NCI-H526 (cell line): ENCODE results near the gene ELL.
A peak's percentile ranks its signal among the peaks of the same experiment; 100 is the strongest.

Experiments used
- DNase-seq, 2 experiments: peaks; one replicate each; lab custom pipeline; 2025; lab: John Stamatoyannopoulos, UW

The ELL gene

DNA sequence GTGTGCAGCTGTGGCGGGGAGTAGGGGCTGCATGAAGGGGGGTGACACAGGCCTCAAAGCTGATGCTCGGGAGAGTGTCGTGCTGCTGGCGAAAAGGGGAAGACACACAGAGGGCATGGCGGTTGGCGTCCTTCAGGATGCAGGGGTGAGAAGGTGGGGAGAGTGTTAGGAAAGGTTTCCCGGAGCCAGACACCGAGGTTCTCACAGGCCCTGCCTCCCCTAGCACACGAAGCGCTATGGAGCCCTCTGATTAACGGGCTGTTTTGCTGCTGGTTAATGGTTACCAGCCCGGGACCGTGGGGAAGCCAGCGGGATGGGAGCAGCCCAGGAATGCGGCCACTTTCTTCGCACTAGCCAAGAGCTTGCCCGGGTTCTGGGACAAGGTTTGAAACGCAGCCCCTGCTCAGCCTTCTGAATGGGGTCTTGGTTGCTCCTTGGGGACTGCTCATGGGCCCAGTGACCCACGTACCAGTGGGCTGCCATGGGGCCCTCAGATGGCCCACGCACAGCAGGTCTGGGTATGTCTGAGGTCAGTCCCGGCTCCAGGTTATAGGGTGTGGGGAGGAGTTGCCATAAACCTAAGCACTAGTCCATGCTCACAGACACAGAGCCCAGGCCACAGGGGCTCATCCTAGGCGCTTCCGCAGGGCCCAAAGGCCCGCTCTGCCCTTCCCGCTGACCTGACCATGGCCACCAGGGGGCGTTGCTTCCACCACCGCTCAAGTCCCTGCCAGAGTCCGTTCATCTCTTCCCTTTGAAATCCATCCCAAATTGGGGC is 52.6 kb downstream of the ELL start:
- DNase-seq = peak; percentile 9 to 59

DNA sequence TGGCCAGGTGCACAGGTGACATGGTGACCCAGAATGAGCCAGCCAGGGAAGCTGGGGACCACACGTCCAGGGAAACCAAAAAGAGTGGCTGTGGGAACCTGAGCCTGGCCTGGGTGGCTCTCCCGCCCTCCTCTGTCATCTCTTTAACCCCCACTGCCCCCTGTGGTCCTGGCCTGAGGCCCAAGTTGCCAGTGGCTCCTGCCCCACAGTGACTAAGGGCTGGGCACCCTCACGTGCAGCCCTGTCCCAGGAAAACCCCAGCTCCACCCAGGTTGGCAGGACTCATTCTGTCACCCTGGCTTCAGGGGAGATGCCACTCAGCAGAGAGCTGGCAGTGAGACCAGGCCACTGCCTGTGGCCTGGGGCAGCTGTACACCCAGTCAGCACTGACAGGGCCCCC is 53.4 kb downstream of the ELL start:
- DNase-seq = no peak

DNA sequence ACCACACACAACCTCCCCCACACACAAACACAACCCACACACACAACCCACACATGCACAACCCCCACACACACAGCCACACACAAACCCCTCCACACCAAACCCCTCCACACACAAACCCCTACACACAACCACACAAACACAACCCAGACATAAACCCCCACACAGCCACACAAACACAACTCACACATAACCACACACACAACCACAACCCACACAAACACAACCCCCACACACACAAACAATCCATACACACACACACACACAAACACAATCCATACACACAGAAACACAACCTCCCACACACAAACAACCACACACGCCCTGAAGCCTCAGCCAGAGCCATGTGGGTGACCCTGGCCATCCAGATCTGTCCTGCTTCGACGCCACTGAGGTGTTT is 53.9 kb downstream of the ELL start:
- no peak for DNase-seq

DNA sequence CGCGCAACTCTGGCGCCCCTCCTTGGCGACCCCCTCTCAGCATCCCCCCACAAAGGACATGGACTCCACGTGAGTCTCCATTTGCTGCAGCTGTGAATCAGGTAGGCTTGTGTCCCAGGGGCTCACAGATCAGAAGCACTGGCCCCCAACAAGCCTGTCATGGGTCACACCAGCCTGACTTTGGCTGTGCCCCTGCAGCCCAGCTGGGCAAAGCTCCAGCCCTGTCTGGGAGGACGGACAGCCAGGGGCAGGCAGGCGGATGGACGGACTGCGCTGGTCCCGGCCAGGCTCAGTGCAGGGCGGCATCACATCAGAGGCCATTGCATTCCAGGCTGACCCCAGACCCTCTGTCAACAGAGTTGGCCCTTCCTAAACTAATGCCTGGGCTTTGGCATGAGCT is 55.5 kb downstream of the ELL start:
- no peak for DNase-seq

DNA sequence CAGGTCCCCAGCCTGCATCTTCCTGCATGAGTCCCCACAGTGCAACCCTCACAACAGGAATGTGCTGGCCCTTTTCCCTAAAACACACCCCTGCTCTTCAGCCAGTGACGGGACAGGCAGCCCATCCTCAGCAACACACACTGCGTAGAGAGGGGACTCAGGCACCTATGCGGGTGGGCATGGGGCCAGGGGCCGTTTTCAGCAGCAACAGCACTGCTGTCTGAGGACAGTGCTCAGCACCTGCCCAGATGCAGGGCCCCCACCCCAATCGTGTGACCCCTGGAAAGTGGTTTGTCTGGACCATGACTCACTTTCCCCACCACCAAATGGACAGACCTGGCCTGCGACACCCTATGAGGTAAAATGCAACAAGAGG is 55.9 kb downstream of the ELL start:
- no peak for DNase-seq

DNA sequence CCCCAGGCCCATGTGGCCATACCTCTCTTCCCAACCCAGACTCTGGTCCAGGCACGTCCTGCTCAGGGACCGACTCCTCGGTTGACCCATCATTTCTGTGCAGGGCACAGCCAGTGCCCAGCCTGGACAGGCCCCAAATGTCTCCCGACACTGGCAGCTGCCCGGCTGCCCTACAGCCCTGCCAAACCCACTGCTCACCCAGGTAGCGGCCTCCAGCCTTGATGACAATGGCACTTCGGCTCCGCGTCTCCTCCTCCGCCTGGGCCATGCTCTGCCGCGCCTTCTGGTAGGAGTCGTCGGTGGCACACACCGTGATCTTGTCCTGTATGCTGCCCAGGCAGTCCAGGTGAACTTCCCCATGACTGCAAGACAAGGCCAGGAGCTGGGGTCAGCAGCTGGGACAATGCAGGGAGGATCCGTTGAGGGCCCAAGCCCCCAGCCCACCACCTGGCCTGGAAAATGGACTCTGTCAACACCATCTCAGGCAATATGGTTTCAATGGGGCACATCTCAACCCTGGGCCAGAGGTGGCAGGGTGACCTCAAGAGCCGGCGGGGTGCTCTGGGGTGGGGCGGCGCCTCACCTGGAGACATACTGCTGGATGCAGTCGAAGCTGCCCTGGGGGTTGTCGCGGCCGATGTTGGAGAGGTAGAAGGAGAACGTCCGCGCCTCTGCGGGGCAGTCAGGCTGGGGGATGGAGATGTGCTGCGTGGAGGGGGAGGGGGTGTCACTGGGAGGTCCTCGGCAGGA is 56.5 kb downstream of the ELL start:
- DNase-seq = no peak

DNA sequence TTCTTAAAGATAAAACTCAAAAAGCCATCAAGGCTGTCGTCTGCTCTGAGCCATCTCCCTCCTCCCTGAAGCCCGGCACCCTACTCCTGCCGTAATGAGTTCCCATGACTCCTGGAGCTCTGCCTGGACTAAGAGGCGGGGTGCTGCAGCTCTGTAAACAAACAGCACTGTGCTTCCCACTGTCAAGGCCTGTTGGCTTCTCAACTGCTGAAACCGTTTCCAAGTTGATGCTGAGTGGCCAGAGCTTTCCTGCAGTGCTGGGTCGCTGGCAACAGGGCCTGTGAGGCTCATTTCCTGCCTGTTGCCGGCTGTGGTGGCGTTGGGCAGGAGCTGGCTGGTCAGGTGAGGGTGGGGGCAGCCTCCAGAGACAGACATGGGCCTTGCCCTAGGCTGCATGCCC is 57.2 kb downstream of the ELL start:
- DNase-seq = peak; percentile 57 to 67

DNA sequence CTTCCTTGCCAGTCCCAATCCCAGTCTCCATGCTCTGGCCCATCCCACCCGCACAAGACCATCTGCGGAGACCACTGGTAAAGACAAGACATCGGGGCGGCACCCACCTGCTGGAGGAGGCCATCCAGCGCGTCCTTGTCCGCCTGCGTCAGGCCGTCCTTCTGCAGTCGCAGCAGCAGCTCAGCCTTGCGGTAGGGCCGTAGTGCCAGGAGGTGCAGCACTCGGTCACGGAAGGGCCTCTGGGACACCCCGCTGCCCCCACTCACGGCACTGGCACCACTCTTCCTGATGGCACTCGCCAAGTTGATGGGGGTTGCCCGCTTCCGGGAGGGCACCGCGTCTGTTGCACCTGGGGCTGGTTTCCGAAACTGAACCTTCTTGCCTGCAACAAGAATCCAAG is 60.4 kb downstream of the ELL start:
- no peak for DNase-seq

DNA sequence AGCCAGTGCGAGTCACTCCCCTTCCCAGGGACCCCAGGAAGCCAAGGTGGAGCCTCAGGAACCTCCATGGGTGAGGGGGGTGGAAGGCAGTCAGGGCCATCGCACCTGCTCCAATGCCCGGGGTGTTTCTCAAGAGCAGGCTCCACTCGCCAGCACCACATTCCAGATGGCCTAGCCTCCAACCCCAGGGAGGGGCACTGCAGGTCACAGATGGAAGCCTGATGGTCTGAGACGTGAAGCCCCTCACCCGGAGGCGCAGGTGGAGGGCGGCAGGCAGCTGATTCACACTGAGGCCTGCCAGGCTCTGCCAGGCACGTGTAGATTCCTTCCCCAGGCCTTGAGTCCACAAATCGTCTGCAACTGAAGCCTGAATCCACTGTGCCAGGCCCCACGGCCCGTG is 61.0 kb downstream of the ELL start:
- no peak for DNase-seq

DNA sequence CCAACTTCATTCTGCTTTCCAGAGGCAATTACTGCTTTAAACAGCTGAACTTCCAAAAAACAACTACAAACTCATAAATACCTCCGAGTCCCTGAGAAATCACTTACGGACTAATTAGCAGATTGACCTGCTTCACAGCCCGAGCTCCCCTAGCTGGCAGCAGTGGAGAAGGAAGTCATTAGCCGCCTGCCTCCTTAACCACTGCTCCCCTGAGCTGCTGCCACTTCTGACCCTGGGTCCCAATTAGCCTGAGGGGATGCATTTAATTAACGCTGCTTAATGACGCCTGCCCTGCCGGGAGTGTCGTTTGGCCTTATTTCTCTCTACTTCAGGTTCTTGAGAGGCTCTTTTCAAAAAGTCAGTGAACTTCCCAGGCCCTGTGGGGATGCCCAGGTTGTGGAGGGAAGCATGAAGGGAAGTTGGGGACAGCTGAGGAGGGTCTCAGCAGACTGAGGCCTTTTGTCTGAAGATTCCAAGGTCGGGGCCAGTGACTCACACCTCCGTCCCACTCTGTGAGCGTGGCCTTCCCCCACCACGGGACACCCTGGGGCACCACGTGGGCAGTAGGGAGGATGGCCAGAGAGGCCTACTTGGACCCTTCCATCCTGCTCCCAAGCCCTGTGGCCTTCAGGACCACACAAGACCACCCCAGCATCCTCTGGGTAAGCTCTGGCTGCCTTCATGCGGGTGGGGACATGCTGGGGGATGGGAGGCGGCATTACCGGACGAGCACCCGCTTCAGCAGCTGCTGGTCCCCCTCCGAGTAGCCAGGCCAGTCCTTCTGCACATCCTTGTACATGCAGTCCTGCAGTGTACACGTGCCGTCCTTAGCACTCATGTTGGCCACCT is 64.2 kb downstream of the ELL start:
- no peak for DNase-seq

DNA sequence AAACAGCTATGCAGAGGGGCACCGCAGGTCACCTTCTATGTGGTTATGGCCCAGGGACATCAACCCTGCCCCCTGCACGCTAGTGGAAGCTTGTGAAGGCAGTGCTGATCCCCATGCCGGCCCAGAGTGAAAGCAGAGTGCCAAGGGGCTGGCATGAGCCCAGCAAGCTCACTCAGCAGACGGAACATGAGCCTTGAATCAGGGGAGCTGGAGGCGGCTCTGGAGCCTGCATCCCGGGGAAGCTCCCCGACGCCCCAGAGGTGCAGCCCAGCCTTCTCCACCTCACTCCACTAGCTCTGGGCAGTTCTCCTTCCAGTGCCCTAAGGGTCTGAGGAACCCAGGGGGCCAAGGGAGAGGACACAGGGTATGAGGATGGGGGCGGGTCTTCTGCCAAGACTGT is 64.9 kb downstream of the ELL start:
- DNase-seq = no peak

DNA sequence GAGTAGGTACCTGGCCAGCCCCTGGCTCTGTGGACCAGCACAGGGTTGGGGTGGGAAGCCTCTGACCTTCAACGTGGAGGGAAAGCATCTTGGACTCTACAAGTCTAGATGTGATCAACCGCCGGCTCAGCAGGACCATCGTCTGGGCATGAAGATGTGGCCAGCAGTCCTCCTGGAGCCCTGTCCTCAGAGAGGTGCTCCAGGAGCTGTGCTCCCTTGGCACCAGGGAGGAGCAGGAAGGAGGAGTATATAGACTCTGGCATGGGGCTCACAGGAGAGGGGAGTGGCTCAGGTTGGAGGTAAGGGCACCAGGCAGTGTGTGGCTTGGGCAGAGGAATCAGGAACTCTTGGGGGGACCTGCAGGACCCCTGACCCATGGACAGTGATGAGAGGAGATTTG is 65.6 kb downstream of the ELL start:
- DNase-seq = no peak

DNA sequence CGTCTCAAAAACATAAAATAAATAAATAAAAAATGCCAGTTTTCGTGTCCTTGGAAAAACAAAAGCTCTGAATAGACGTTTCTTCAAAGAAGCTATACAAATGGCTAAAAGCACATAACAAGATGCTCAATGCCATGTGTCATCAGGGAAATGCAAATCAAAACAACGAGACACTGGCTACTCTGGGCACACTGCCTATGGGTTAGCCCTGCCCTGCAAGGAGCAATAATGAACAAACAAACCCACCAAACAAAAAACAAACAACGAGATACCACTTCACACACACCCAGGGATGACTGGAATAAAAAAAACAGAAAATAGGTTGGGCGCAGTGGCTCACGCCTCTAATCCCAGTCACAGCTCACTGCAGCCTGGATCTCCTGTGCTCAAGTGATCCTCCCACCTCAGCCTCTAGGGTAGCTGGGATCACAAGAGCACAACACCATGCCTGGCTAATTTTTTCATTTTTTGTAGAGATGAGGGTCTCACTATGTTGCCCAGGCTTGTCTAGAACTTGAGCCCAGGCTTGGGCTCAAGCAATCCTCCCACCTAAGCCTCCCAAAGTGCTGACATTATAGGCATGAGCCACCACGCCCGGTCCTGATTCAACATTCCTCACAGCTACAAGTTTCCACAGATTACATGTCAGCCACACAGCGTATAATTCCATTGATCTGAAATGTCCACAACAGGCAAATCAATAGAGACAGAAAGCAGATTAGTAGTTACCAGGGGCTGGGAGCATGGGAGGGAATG is 68.4 kb downstream of the ELL start:
- no peak for DNase-seq

DNA sequence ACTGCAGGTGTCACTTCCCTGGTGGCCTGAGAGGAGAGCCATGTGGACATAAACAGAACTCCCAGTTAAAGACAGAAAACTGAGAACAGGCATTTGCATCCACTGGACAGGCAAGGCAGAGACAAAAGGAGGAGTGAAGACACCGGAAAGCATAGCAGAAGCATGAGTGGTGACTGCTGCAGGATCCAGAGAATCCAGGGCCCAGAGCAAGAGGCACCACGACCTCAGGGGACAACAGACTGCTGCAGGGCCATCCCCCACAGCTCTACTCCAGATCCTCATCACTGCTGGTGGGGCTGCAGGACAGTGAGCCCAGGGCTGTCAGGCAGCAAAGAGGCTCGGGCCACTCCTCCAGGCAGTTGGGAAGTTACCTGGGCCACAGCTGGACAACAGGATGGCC is 69.5 kb downstream of the ELL start:
- no peak for DNase-seq

DNA sequence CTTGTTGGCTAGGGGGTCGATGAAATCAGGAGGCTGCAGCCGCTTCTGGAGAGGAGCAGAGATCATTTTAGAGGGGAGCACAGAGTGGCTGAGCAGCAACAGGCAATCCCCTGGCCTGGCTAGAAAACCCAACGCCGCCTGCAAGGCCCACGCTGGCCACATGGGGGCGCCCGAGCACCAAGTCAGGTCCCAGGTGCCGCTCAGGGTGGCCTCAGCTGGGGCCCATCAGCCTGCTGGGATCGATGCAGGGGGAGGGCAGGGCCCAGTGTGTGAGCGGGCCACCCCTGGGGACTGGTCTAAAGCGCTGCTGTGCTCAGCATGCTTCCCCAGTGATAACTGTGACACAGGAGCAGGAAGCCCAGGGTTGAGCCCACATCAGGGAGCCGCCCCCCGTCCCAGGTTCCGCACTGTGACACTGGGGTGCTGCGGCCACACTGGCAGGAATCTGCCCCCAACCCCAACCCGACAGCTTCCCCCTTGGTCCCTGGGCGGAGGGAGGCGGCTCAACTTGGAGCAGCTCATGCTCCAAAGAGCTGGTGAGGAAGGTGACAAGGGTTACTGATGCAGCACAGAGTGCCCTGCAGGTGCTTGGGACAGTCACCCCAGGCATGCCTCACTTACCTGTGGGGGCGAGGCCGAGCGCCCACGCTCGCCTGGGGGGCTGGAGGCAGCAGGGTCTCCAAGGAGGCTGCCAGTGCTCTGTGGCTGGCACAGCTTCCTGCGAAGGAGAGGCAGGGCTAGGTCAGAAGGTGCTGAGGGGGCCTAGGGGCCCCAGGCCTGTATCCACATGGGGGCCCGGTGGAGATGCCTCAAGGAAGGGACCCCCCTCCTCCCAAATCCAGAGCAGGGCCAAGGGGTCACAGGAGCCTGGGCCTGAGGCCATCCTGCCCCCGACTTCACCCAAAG is 70.7 kb downstream of the ELL start:
- DNase-seq = peak in 1 of 2 experiments; percentile 75

DNA sequence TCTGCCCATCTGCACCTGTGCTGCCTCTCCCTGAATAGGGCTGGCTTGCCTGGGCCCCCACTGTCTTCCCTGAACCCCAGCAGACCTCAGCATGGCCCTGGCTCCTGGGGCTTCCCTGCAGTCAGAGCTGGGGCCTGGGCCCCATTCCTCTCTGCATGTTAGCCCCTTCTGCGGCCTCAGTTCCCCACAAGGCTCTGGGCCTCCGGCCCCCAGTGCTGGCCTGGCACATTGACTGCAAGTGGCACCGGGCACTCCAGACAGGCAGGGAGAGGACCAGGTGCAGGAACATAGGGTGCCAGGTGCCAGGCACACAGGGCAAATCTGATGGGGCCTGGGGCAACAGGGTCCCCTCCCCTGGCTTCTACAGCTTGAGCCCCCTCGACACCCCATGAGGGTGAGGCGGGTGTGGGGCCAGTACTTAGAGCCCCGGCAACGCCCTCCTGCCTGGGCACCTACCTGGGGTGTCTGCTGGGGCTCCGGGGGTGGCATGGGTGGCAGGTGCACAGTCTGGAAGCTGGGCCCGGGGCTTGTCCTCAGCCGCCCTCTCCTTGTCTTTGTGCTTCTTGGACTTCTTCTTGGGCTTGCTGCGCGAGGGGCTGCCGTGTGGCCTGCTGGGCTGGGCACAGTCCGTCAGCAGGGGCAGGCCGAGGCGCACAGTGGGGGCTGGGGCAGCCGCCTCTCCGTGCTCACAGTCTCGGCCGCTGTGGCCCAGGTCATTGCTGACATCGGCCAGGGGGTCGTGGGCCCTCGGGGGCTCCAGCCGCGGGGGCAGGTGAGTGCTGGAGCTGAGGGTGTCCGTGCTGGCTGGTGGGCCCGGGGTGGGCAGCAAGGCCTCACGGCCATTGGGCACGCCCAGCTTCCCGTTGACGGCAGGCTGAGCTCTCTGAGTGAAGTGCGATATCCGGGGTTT is 71.6 kb downstream of the ELL start:
- no peak for DNase-seq

DNA sequence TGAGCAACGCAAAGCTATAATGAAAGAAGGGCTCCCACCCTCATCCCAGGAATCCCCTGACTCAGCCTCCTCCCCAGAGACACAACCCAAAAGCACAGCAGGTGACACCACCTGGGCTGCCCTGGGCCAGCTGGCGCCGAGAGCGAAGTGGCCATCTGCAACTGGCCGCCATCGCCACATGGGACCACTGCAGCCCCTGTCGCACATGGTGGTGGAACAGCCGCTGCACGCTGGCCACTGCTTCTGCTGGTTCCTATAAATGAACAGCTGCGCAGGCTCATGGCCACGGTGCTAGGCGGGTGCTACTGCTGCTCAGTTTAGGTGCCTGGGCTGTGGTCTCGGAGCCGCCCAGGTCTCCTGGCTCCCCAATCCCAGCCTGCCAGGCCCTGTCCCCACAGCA is 72.3 kb downstream of the ELL start:
- no peak for DNase-seq

DNA sequence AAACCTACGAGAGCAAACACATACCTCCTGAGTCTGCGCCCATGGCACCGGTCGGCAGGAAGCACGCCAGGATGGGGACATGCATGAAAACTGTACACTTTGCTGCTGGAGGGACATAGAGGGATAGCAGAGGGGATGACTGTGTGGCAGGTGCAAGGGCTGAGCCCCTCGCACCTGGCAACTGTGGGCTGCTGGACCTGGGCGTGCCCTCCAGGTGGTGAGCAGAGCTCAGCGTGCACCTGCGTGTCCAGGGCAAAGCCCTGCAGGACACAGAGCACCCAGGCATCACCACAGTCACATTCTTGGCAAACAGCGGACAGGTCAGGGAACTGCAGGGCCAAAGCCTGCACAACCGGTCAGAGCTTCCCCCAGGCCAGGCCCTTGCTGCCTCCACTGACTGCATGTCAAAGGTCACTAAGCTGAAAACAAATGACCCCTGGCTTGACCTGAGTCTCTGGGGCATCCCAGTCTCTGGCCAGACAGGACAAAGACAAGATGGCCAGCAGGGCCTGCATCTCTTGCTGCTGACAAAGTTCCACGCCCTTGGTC is 75.0 kb downstream of the ELL start:
- no peak for DNase-seq

DNA sequence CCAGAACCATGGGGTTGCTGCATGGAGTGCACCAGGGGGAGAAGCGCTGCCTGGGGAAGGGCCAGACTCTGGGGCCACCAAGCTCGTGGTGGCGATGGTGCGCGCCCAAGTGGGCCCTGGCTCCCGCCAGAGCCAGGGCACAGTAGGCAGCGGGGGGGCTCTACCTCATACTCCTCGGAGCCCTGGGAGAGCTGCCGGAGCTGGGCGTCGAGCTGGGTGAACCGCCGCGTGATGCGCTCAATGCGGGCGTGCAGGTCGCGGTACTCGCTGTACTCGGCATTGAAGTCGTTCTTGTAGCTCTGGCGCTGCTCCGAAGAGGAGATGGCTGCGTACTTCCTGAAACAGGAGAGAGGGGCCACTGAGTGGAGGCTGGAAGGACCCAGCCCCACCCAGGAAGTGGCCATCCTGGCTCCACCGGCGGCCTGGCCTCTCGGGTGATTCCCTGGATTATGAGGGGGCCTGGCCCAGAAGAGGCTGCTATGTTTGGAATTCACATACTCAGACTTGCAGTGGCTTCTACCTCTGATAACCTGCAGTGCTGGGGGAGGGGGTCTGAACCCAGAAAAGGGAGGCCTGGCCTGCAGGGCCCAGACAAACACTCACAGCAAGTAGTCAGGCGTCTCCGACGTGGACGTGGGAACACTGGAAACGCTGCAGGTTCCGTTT is 75.6 kb downstream of the ELL start:
- DNase-seq = no peak
